C4-2B (cell line): ENCODE measurements around the gene ZNF391.

Experiments
- CTCF ChIP-seq: fragments of 450-650 bp; conservative IDR thresholded peaks from 2 replicates; pipeline ENCODE4 v1.5.1; 2017; ENCODE audit warnings: mild to moderate bottlenecking
- ZFX ChIP-seq: fragments of 450-650 bp; IDR thresholded peaks from 2 replicates; pipeline ENCODE4 v1.6.1; 2017

GRCh38 chr6:27442932-27443331 is 54.4 kb downstream of the ZNF391 start:
- TF ChIP-seq CTCF = no peak
- TF ChIP-seq ZFX = no peak
